NCI-H460 (cell line): ENCODE data around the gene CLMN. TPM values are rescaled to one million over a fixed set of nuclear protein-coding genes. Genes with fewer than 3 reads are reported as not detected.

ENCODE experiments used
- DNase-seq: peaks from one replicate; pipeline ENCODE4 v3.0.0-alpha.2; 2016; ENCODE audit warnings: low read depth; ENCODE audit errors: extremely low read depth
- polyA plus RNA-seq: library from polyadenylated mRNA; depleted of rRNA; stranded (reverse); fragments of >200 nt; gene quantifications from 2 replicates; pipeline ENCODE4 v1.2.3, GENCODE V29; 2014; cell fraction: nucleus; rRNA removed
- total RNA-seq: library from RNA; depleted of rRNA; stranded (reverse); fragments of >200 nt; shearing (Covaris generic); gene quantifications from 2 replicates; pipeline ENCODE4 v1.2.3, GENCODE V29; 2014; rRNA removed

Gene CLMN
- 6.8 and 9.0 TPM in 2 replicates for total RNA-seq
- polyA plus RNA-seq = 1.6 TPM in 2 replicates

GRCh38 chr14:95319312-95320077 lies at the start of gene CLMN:
TSS of gene CLMN (minus strand) at chr14:95319908. CDS start at chr14:95319792, 116 bp downstream.
- peak; percentile 21 for DNase-seq

- DNase-seq = no peak
Measured at GRCh38 chr14:95365401-95365800, 45.7 kb upstream of the CLMN start.

DNA sequence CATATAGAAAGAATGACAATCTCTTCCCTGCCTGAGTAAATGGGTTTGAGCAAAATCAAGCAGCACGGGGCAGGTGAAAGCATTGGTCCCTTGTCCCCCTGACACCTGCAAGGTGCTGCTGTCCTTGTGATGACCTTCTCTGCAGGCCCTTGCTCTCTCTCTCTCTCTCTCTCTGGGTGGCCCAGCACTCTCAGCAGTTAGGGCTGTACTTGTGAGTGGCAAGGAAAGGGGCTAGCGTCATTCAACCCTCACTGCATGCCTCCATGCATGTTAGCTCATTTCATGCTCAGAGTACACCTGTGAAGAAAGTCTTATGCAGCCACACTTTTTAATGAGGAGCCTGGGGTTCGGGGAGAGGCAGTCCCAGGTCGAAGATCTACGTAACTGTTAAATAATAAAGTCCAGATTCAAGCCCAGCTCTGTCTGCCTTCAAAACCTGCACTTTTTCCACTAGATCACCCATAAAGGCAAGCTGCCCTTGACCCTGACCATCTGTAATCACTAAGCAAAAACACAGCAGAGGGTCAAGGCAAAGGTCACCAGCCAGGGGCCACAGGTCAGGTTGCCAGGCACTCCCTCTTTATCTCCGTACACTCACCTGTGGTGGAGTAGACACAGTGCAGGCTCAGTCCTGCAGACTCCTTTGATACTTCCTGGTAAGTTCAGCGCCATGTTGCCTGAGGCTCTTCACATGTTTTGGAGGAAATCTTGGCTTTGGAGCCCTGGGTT lies 44.9 kb upstream of the CLMN start:
- no peak for DNase-seq

- no peak for DNase-seq
Measured at GRCh38 chr14:95363468-95363954, 43.8 kb upstream of the CLMN start.

DNA sequence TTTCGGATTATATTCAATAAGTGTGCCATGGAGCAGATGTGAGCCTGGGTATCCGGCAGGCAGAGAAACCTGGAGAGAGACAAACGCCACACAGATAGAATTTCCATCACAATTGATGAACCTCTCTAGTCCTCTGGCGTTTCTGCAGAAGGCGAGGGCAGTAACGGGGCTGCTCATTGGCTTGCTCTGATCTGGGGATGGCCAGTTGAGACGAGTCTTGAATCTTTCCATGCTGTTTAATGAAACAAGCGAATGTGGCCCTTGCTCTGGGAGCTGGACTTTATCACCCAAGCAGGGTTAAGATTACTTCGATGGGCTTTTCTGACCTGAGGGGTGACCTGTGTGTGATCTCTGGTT lies 42.4 kb upstream of the CLMN start:
- DNase-seq = no peak

DNA sequence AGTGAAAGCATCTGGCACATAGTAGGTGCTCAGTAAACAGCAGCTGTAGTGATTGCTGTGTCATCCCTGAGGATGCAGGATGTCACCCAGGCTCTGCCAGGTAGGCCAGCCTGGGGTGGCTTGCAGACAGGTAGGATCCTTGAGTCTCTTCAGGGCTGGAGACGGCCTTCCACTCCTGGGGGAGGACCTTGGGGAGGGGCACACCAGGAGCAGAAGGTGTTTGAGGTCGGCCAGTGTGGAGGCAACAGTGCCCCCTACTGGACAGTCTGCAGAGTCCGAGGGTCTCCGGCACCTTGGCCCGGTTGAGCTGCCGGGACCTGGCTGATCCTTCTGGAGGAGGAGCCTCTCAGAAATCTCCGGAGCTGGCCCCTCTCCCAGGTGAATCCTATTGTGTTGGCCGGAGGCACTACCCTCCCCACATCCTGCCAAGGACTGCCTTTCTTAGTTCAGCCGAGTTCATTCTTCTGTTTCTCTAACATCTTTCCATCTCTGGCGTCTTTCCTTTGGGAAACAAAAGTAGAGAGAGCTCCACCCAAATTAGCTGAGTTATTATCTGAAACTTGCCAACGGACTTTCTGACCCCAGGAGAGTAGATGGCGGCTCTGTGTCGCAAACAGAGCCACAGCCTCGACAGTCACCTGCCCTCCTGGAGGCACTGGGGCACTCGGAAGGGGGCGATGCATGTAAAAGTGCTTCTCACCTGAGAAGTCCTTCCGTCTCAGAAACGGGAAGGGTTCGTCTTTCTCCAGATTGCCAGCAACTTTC lies 41.8 kb upstream of the CLMN start:
- DNase-seq = no peak

DNA sequence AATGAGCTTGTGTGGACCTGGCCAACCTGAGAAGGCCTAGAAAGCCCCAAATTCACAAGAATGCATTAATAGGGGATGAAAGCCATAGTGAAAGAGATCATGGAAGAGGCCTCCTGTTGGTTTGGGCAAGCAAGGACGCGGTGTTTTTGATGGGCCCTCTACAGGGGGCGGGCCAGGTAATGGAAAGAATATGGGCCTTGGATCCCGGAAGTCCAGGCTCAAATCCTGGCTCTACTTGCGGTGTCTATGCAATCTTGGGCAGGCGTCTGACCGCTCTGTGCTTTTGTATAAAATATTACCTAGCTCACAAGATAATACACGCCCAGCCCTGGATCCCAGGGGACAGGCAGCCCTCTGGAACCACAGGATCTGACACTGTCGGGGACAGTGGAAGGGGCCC lies 41.1 kb upstream of the CLMN start:
- no peak for DNase-seq

GRCh38 chr14:95359994-95360826 lies 40.5 kb upstream of the CLMN start:
- no peak for DNase-seq

- DNase-seq = no peak
Measured at GRCh38 chr14:95356245-95356869, 36.6 kb upstream of the CLMN start.

- DNase-seq = no peak
Measured at GRCh38 chr14:95355422-95355821, 35.7 kb upstream of the CLMN start.

DNA sequence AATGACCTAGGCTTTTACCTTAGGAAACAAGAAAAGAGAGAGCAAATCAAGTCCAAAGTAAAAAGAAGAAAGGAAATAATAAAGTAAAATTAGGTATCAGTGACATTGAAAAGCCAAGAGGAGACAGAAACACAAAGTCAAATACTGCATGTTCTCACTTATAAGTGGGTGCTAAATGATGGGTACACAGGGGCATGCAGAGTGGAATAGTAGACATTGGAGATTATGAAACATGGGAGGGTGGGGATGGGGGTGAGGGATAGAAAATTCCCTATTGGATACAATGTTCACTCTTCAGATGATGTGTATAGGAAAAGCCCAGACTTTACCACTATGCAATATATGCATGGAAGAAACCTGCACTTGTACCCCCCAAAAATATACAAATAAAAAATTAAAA lies 35.1 kb upstream of the CLMN start:
- DNase-seq = no peak

DNA sequence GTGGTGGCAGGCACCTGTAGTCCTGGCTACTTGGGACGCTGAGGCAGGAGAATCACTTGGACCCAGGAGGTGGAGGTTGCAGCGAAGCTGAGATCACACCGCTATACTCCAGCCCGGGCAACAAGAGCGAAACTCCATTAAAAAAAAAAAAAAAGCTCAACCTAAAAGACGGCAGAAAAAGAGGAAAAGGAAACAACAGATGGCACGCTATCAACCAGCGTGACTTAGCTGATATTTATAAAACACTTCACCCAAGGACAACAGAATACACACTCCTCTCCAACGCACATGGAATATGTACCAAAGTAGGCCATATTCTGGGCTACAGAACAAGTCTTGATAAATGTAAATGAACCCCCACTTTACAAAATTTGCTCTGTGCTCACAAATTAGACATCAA lies 34.0 kb upstream of the CLMN start:
- no peak for DNase-seq

DNA sequence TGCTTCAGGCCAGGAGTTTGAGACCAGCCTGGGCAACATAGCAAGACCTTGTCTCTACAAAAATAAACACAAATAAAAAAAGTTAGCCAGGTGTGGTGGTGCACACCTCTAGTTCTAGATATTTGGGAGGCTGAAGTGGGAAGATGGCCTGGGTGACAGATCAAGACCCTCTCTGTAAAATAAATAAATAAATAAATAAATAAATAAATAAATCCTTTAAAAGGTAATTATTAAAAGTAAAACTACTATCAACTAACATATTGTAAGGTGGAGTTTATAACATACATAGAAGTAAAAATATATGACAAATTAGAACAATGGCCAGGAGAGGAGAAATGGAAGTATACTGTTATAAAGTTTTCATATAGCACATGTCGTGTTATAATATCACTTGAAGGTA lies 33.3 kb upstream of the CLMN start:
- no peak for DNase-seq

GRCh38 chr14:95352481-95352880 lies 32.8 kb upstream of the CLMN start:
- DNase-seq = no peak

DNA sequence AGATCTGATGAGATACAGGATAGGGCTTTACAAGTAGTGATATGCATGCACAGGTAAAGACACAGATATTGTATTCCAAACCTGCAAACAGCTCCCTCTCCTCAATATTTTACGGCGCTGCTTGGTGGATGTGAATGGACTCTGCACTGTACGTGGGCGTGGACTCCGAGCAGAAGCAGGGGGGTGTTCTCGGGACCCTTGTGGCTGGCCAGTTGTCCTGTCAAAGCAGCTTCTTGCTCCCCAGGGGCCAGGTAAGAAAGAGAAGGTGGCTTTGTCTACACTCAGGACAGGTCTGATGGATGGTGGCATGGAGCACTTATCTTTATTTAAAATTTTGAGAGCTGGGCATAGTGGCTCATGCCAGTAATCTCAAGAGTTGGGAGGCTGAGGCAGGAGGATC lies 29.5 kb upstream of the CLMN start:
- DNase-seq = no peak

DNA sequence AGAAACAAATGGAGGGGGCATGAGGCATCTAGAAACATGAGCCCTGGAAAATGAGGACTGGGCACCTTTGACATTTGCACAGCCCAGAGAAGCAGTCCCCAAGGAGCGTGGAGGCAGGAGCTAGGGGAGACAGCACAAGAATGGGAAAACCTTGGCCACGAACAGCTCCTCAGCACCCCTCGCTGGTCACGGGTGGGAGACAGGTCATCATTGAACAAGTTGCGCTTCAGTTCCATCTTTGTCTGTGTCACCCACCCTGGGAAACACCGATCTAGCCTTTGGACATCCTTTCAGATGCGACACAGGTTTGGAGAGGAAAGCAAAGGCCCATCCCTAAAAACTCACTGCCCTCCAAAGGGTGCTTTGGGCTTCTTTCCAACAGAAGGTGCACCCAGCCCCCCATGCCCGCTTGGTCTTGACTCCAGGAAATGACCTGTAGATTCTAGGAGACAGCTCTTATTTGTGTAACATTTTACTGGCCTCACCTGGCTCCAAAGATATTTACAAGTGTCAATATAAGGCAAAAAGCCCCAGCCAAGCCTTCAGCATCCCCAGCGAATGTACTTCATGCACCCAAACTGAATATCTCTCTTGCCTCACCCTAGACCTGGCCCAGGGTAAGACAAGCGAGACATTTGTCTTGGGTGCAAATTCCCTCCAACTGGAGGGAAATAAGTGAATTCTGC lies 28.8 kb upstream of the CLMN start:
- no peak for DNase-seq

GRCh38 chr14:95346820-95347219 lies 27.1 kb upstream of the CLMN start:
- DNase-seq = no peak

GRCh38 chr14:95346266-95346665 lies 26.6 kb upstream of the CLMN start:
- DNase-seq = no peak

GRCh38 chr14:95345032-95345431 lies 25.3 kb upstream of the CLMN start:
- DNase-seq = no peak
